Melanocyte of skin (primary cell): ENCODE data around the gene SMIM20. TPM values are rescaled to one million over a fixed set of nuclear protein-coding genes. Genes with fewer than 3 reads are reported as not detected.

Experiments used
- total RNA-seq, 2 donors: library from RNA; depleted of rRNA; stranded (reverse); fragments of >200 nt; gene quantifications; 2 replicates each; pipeline ENCODE4 v1.2.3, GENCODE V29; 2012

The SMIM20 gene
- total RNA-seq = 10 to 100 TPM; 17.6 to 20.3 TPM

GRCh38 chr4:25913851-25914669 is at the start of gene SMIM20:
Gene SMIM20, plus strand, starts transcription at chr4:25914220. Its CDS starts 94 bp downstream, at chr4:25914314.

Other genes starting within 250 kb of the SMIM20 start
- 10 to 100 TPM in 1 of 2 donors, 1 to 10 TPM in 1; 3.7 to 11.0 TPM for gene SEL1L3, start 51.2 kb upstream of the SMIM20 start, total RNA-seq